Neural progenitor cell (in vitro differentiated cells): ENCODE measurements around the gene LHX2. TPM values are rescaled to one million over a fixed set of nuclear protein-coding genes. Genes with fewer than 3 reads are reported as not detected.
A peak's percentile ranks its signal among the peaks of the same experiment; 100 is the strongest.

Experiments
- DNase-seq: peaks from one replicate; pipeline ENCODE4 v3.0.0-alpha.2; 2016; ENCODE audit warnings: low spot score
- H2AFZ ChIP-seq: fragments of 200-600 bp; sonication (generic); replicated peaks from 2 replicates; pipeline ENCODE4 v1.6.1; 2016; ENCODE audit warnings: antibody characterized with exemption
- H3F3A ChIP-seq: fragments of 200-600 bp; sonication (generic); 2 replicates; pipeline ENCODE4 v1.6.1; 2016; ENCODE audit warnings: antibody characterized with exemption, low read depth
- H3K27ac ChIP-seq: fragments of 200-600 bp; sonication (generic); 2 replicates; pipeline ENCODE4 v1.5.1; 2016; ENCODE audit warnings: mild to moderate bottlenecking
- H3K27me3 ChIP-seq: fragments of 200-600 bp; sonication (generic); 2 replicates; pipeline ENCODE4 v1.6.1; 2016; ENCODE audit warnings: mild to moderate bottlenecking, moderate library complexity
- H3K36me3 ChIP-seq: fragments of 200-600 bp; sonication (generic); 2 replicates; pipeline ENCODE4 v1.5.1; 2016
- H3K4me1 ChIP-seq: fragments of 200-600 bp; sonication (generic); 2 replicates; pipeline ENCODE4 v1.6.1; 2016; ENCODE audit warnings: mixed run types
- H3K4me2 ChIP-seq: fragments of 200-600 bp; sonication (generic); 2 replicates; pipeline ENCODE4 v1.6.1; 2016
- H3K4me3 ChIP-seq: fragments of 200-600 bp; sonication (generic); 2 replicates; pipeline ENCODE4 v1.5.1; 2016
- H3K79me2 ChIP-seq: fragments of 200-600 bp; sonication (generic); 2 replicates; pipeline ENCODE4 v1.6.1; 2016; ENCODE audit warnings: low read depth
- H3K9ac ChIP-seq: fragments of 200-600 bp; sonication (generic); 2 replicates; pipeline ENCODE4 v1.6.1; 2016
- H3K9me3 ChIP-seq: fragments of 200-600 bp; sonication (generic); 2 replicates; pipeline ENCODE4 v1.5.1; 2016; ENCODE audit warnings: low read depth
- H4K20me1 ChIP-seq: fragments of 200-600 bp; sonication (generic); 2 replicates; pipeline ENCODE4 v1.6.1; 2016; ENCODE audit warnings: low read depth
- H3K27ac Mint-ChIP-seq: 3 replicates; pipeline ENCODE4 v1.8.0; 2021; ENCODE audit warnings: mixed read lengths
- H3K27me3 Mint-ChIP-seq: 2 replicates; pipeline ENCODE4 v1.8.0; 2022; ENCODE audit warnings: low read depth, mild to moderate bottlenecking, inconsistent platforms, moderate library complexity, mixed read lengths; ENCODE audit not compliant: insufficient read depth
- H3K36me3 Mint-ChIP-seq: 3 replicates; pipeline ENCODE4 v1.8.0; 2021; ENCODE audit warnings: mixed read lengths
- H3K4me1 Mint-ChIP-seq: 3 replicates; pipeline ENCODE4 v1.8.0; 2021; ENCODE audit warnings: mixed read lengths
- H3K4me3 Mint-ChIP-seq: 3 replicates; pipeline ENCODE4 v1.8.0; 2021; ENCODE audit warnings: mild to moderate bottlenecking, moderate library complexity, mixed read lengths
- H3K9me3 Mint-ChIP-seq: 3 replicates; pipeline ENCODE4 v1.8.0; 2020; ENCODE audit warnings: mixed read lengths
- EZH2 ChIP-seq: fragments of 200-600 bp; sonication (generic); IDR thresholded peaks from 2 replicates; pipeline ENCODE4 v1.6.1; 2017; ENCODE audit warnings: antibody characterized with exemption, mild to moderate bottlenecking, moderate library complexity
- EZH2phosphoT487 ChIP-seq: fragments of 200-600 bp; sonication (generic); IDR thresholded peaks from 2 replicates; pipeline ENCODE4 v1.6.1; 2017; ENCODE audit warnings: antibody characterized with exemption
- total RNA-seq: library from RNA; depleted of rRNA; stranded (reverse); fragments of >200 nt; gene quantifications from 2 replicates; pipeline ENCODE4 v1.2.3, GENCODE V29; 2015; ENCODE audit warnings: low replicate concordance
- TF ChIP-seq, protein P1 (sequence below): fragments of 200-600 bp; sonication (generic); IDR thresholded peaks from 2 replicates; pipeline ENCODE4 v1.5.1; 2017; ENCODE audit warnings: antibody characterized with exemption, mild to moderate bottlenecking

Gene LHX2
- total RNA-seq, 1 donor from 2014 or later, result 36.3 TPM

GRCh38 chr9:124054582-124055227, 43.1 kb downstream of the LHX2 start:
- Histone ChIP-seq H2AFZ (peak overlapping the region; percentile 72), H3K4me2 (no peak overlapping the region), H3K4me3 (no peak overlapping the region), H3K79me2 (no peaks in the 10 kb centered on the region), H3K9me3 (no peaks in the 10 kb centered on the region), H3F3A (no peaks in the 10 kb centered on the region), H4K20me1 (no peaks in the 10 kb centered on the region), H3K4me1 (peaks cover 4% of the 10 kb centered on the region), H3K36me3 (no peaks in the 10 kb centered on the region), H3K9ac (no peak overlapping the region), H3K27me3 (no peaks in the 10 kb centered on the region), H3K27ac (no peak overlapping the region)
- TF ChIP-seq EZH2, result no peak
- no peak for TF ChIP-seq EZH2phosphoT487
- TF ChIP-seq, protein P1, sequence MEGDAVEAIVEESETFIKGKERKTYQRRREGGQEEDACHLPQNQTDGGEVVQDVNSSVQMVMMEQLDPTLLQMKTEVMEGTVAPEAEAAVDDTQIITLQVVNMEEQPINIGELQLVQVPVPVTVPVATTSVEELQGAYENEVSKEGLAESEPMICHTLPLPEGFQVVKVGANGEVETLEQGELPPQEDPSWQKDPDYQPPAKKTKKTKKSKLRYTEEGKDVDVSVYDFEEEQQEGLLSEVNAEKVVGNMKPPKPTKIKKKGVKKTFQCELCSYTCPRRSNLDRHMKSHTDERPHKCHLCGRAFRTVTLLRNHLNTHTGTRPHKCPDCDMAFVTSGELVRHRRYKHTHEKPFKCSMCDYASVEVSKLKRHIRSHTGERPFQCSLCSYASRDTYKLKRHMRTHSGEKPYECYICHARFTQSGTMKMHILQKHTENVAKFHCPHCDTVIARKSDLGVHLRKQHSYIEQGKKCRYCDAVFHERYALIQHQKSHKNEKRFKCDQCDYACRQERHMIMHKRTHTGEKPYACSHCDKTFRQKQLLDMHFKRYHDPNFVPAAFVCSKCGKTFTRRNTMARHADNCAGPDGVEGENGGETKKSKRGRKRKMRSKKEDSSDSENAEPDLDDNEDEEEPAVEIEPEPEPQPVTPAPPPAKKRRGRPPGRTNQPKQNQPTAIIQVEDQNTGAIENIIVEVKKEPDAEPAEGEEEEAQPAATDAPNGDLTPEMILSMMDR, result no peak
- Mint-ChIP-seq H3K4me1 (peaks cover 2% of the 10 kb centered on the region), H3K36me3 (no peaks in the 10 kb centered on the region), H3K27ac (no peak overlapping the region), H3K4me3 (no peak overlapping the region), H3K9me3 (no peaks in the 10 kb centered on the region), H3K27me3 (peaks cover 12% of the 10 kb centered on the region)
- DNase-seq, result no peak

DNA sequence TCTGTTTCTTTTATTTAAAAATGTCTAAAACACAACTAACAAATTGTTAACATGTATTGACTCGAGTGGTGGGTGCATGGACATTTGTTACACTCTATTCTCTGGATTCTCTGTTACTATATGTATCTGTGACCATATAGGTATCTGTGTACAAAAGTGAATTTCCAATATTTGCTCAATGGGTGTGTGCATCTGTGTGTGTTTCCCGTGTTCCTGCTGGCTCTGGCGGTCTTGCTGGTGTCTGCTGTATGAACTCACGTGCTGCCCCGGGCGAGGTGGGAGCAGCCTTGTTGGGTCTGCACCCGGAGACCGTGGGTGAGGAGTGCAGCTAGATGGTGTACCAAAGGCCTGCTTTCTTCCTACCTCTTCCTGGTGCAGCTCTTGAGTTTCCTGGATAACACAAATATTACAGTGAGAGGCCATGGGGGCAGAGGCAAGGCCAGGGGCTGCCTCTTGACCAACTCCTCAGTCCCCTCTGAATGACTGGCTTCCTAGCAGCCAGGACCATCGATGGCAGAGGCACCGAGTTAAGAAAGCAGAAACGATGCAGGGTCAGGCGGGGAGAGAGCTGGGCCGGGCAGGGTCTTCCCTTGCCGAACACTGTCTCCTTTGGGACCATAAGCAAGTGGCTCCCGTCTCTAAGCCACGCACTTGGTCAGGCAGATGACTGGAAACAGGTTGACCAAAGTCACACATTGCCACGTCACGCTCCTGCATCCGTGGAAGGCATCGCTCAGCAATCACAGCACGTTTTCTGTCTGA, 49.5 kb downstream of the LHX2 start:
- no peak overlapping the region for H2AFZ ChIP-seq

GRCh38 chr9:124062172-124062571, 50.6 kb downstream of the LHX2 start:
- H3K4me3 ChIP-seq, result no peak overlapping the region
- no peaks in the 10 kb centered on the region for H3F3A ChIP-seq
- H3K4me1 Mint-ChIP-seq, result no peaks in the 10 kb centered on the region
- H3K79me2 ChIP-seq, result no peaks in the 10 kb centered on the region
- H3K9me3 ChIP-seq, result no peaks in the 10 kb centered on the region
- H2AFZ ChIP-seq, result no peak overlapping the region
- no peak overlapping the region for H3K4me3 Mint-ChIP-seq
- no peaks in the 10 kb centered on the region for H3K27me3 ChIP-seq
- no peaks in the 10 kb centered on the region for H3K36me3 Mint-ChIP-seq
- H3K27ac ChIP-seq, result no peak overlapping the region
- H3K4me1 ChIP-seq, result no peaks in the 10 kb centered on the region
- H4K20me1 ChIP-seq, result no peaks in the 10 kb centered on the region
- no peak overlapping the region for H3K27ac Mint-ChIP-seq
- H3K9me3 Mint-ChIP-seq, result no peaks in the 10 kb centered on the region
- H3K4me2 ChIP-seq, result no peak overlapping the region
- no peak overlapping the region for H3K9ac ChIP-seq
- no peak for DNase-seq
- no peaks in the 10 kb centered on the region for H3K36me3 ChIP-seq
- TF ChIP-seq, protein P1, result peak; percentile 33
- no peak for TF ChIP-seq EZH2phosphoT487
- H3K27me3 Mint-ChIP-seq, result peaks cover 3% of the 10 kb centered on the region

More for the DNA sequence above, 49.5 kb downstream of the LHX2 start:
- H3K27ac Mint-ChIP-seq, result no peak overlapping the region
- no peak for DNase-seq
- H3K79me2 ChIP-seq, result no peaks in the 10 kb centered on the region
- no peaks in the 10 kb centered on the region for H3K9me3 Mint-ChIP-seq
- no peak overlapping the region for H3K27ac ChIP-seq
- H3K36me3 ChIP-seq, result no peaks in the 10 kb centered on the region
- no peaks in the 10 kb centered on the region for H3K4me1 Mint-ChIP-seq
- H3K27me3 Mint-ChIP-seq, result peaks cover 4% of the 10 kb centered on the region
- TF ChIP-seq EZH2phosphoT487 (no peak), EZH2 (no peak)
- TF ChIP-seq, protein P1, result no peak
- H3K9me3 ChIP-seq, result no peaks in the 10 kb centered on the region
- H3K9ac ChIP-seq, result no peak overlapping the region
- no peaks in the 10 kb centered on the region for H3K36me3 Mint-ChIP-seq
- no peak overlapping the region for H3K4me3 ChIP-seq
- no peaks in the 10 kb centered on the region for H4K20me1 ChIP-seq
- H3F3A ChIP-seq, result no peaks in the 10 kb centered on the region
- H3K4me3 Mint-ChIP-seq, result no peak overlapping the region
- no peaks in the 10 kb centered on the region for H3K27me3 ChIP-seq
- no peaks in the 10 kb centered on the region for H3K4me1 ChIP-seq
- no peak overlapping the region for H3K4me2 ChIP-seq
